SK-N-SH (cell line): ENCODE measurements around the gene OPN1MW3. TPM values are rescaled to one million over a fixed set of nuclear protein-coding genes. Genes with fewer than 3 reads are reported as not detected.

Experiments
- CTCF ChIA-PET: fragments of 300-600, 350-600 bp; formaldehyde crosslinking; extraction: SDS; loops from one replicate; lab custom pipeline; 2021; lab: Yijun Ruan, JAX
- POLR2A ChIA-PET: fragments of 350-600 bp; sonication (Branson Sonifier 250); formaldehyde crosslinking; extraction: SDS; loops from one replicate; lab custom pipeline; 2020; ENCODE audit warnings: antibody characterized with exemption, inconsistent platforms; lab: Yijun Ruan, JAX
- DNase-seq: peaks from one replicate; pipeline ENCODE4 v3.0.0; 2012
- H2AFZ ChIP-seq: fragments of 200-600 bp; sonication (generic); 2 replicates; pipeline ENCODE4 v1.8.1; 2016; ENCODE audit warnings: antibody characterized with exemption, mild to moderate bottlenecking, low read depth
- H3F3A ChIP-seq: fragments of 200-600 bp; sonication (generic); replicated peaks from 2 replicates; pipeline ENCODE3; 2016; ENCODE audit warnings: antibody characterized with exemption, mild to moderate bottlenecking; ENCODE audit not compliant: insufficient read depth
- H3K27ac ChIP-seq, 2 experiments: fragments of 200-500 bp in 1 of 2; fragments of 200-600 bp in 1 of 2; sonication (Bioruptor generic) in 1 of 2; sonication (generic), shearing (Covaris generic) in 1 of 2; 2 replicates each; pipeline versions ENCODE4 v1.5.1 to v1.6.1; 2014 to 2016; ENCODE audit warnings: low read depth in 2 of 2, inconsistent platforms in 1 of 2, low read length in 1 of 2, mild to moderate bottlenecking in 1 of 2, mixed read lengths in 1 of 2
- H3K27me3 ChIP-seq: fragments of 200-600 bp; sonication (generic), shearing (Covaris generic); 2 replicates; pipeline ENCODE4 v1.6.1; 2016; ENCODE audit warnings: mixed run types; ENCODE audit not compliant: insufficient read depth
- H3K36me3 ChIP-seq, 2 experiments: fragments of 200-500 bp in 1 of 2; fragments of 200-600 bp in 1 of 2; sonication (Bioruptor generic) in 1 of 2; sonication (generic) in 1 of 2; replicated peaks in 1 of 2; 2 replicates each; pipeline versions ENCODE3 to v1.5.1; 2014 to 2016; ENCODE audit warnings: low read length in 1 of 2, mild to moderate bottlenecking in 1 of 2; ENCODE audit not compliant: insufficient read depth in 2 of 2, control insufficient read depth in 1 of 2
- H3K4me1 ChIP-seq, 2 experiments: fragments of 200-500 bp in 1 of 2; fragments of 200-600 bp in 1 of 2; sonication (Bioruptor generic) in 1 of 2; sonication (generic), shearing (Covaris generic) in 1 of 2; 2 replicates each; pipeline versions ENCODE4 v1.5.1 to v1.6.1; 2014 to 2016; ENCODE audit warnings: low read depth in 1 of 2, low read length in 1 of 2, mixed run types in 1 of 2; ENCODE audit not compliant: insufficient read depth in 2 of 2, control insufficient read depth in 1 of 2
- H3K4me2 ChIP-seq: fragments of 200-600 bp; sonication (generic), shearing (Covaris generic); 2 replicates; pipeline ENCODE4 v1.6.1; 2017; ENCODE audit warnings: mixed run types
- H3K4me3 ChIP-seq, 2 experiments: fragments of 200-500 bp in 1 of 2; fragments of 200-600 bp in 1 of 2; sonication (Bioruptor generic) in 1 of 2; sonication (generic), shearing (Covaris generic) in 1 of 2; 2 replicates each; pipeline versions ENCODE4 v1.5.1 to v1.8.1; 2014 to 2016; ENCODE audit warnings: low read depth in 2 of 2, inconsistent platforms in 1 of 2, low read length in 1 of 2, mild to moderate bottlenecking in 1 of 2, mixed read lengths in 1 of 2, moderate library complexity in 1 of 2
- H3K79me2 ChIP-seq: fragments of 200-600 bp; sonication (generic); 2 replicates; pipeline ENCODE4 v1.8.1; 2017; ENCODE audit warnings: mild to moderate bottlenecking; ENCODE audit not compliant: insufficient read depth
- H3K9ac ChIP-seq: fragments of 200-600 bp; sonication (generic); 2 replicates; pipeline ENCODE4 v1.6.1; 2017; ENCODE audit warnings: mixed run types
- H3K9me2 ChIP-seq: fragments of 200-600 bp; sonication (generic); 2 replicates; pipeline ENCODE4 v1.6.1; 2017; ENCODE audit warnings: mixed run types
- H3K9me3 ChIP-seq: fragments of 200-600 bp; sonication (generic); 2 replicates; pipeline ENCODE4 v1.6.1; 2017; ENCODE audit warnings: mixed run types, mild to moderate bottlenecking, moderate library complexity
- H4K20me1 ChIP-seq: fragments of 200-600 bp; sonication (generic); 2 replicates; pipeline ENCODE4 v1.6.1; 2017; ENCODE audit warnings: mild to moderate bottlenecking, mixed run types; ENCODE audit not compliant: insufficient read depth
- ELF1 ChIP-seq: IDR thresholded peaks from 2 replicates; pipeline ENCODE4 v1.4.0; 2012
- EP300 ChIP-seq, 2 experiments: IDR thresholded peaks; 2 replicates each; pipeline versions ENCODE4 v1.4.0 to v1.6.1; 2012; ENCODE audit warnings: borderline replicate concordance in 1 of 2, low read depth in 1 of 2, low read length in 1 of 2
- FOSL2 ChIP-seq: IDR thresholded peaks from 2 replicates; pipeline ENCODE4 v1.4.0; 2012; ENCODE audit warnings: low read depth, mild to moderate bottlenecking, moderate library complexity, borderline replicate concordance
- FOXJ3 ChIP-seq: sonication (generic); formaldehyde crosslinking; IDR thresholded peaks from 2 replicates; pipeline ENCODE4 v1.5.1; 2020; ENCODE audit warnings: mild to moderate bottlenecking, missing genetic modification reagents
- FOXM1 ChIP-seq: IDR thresholded peaks from 2 replicates; pipeline ENCODE4 v1.4.0; 2012; ENCODE audit warnings: low read depth, mild to moderate bottlenecking
- GATA2 ChIP-seq: sonication (generic); formaldehyde crosslinking; IDR thresholded peaks from 2 replicates; pipeline ENCODE4 v1.5.0; 2020; ENCODE audit warnings: mild to moderate bottlenecking, missing genetic modification reagents
- JUND ChIP-seq: IDR thresholded peaks from 2 replicates; pipeline ENCODE4 v1.4.0; 2012
- MAX ChIP-seq: IDR thresholded peaks from 2 replicates; pipeline ENCODE4 v1.4.0; 2012; ENCODE audit warnings: low read depth
- MEF2A ChIP-seq: IDR thresholded peaks from 2 replicates; pipeline ENCODE4 v1.4.0; 2012; ENCODE audit warnings: low read depth, borderline replicate concordance
- NFIC ChIP-seq: IDR thresholded peaks from 2 replicates; pipeline ENCODE4 v1.4.0; 2012; ENCODE audit warnings: borderline replicate concordance
- NRF1 ChIP-seq: IDR thresholded peaks from 2 replicates; pipeline ENCODE4 v1.6.1; 2012; ENCODE audit warnings: low read depth, mild to moderate bottlenecking, low read length
- POLR2AphosphoS5 ChIP-seq: IDR thresholded peaks from 2 replicates; pipeline ENCODE4 v1.6.1; 2012; ENCODE audit warnings: low read depth, low read length
- RCOR1 ChIP-seq: fragments of 150-350 bp; IDR thresholded peaks from 2 replicates; pipeline ENCODE4 v1.6.1; 2017; ENCODE audit warnings: antibody characterized with exemption, low read length
- TAF1 ChIP-seq: IDR thresholded peaks from 2 replicates; pipeline ENCODE4 v1.6.1; 2012; ENCODE audit warnings: low read depth, mild to moderate bottlenecking, low read length, moderate library complexity, borderline replicate concordance
- WGBS: methylation state at CpG from one replicate; pipeline ENCODE4 v1.1.6; 2017; ENCODE audit warnings: low lambda C conversion rate; 5-methylcytosine and 5-hydroxymethylcytosine counted together
- polyA plus RNA-seq, 3 experiments: library from polyadenylated mRNA; depleted of rRNA; stranded (reverse); fragments of >200 nt; gene quantifications; 2 replicates each; pipeline ENCODE4 v1.2.3, GENCODE V29; 2012

Gene OPN1MW3
- polyA plus RNA-seq, 1 of the 3 experiments (the other 2 are of a cell fraction): not detected

GRCh38 chrX:154310616-154311536, 53.5 kb downstream of the OPN1MW3 start:
- 48% methylated on average over 16 of the region's 19 CpGs for WGBS
- Histone ChIP-seq H3K4me1 (peaks cover 0 to 5% of the 10 kb centered on the region in 2 experiments; a peak in 1 of 4 replicates), H3F3A (no peaks in the 10 kb centered on the region), H4K20me1 (no peaks in the 10 kb centered on the region), H3K9me2 (no peaks in the 10 kb centered on the region), H3K36me3 (no peaks in the 10 kb centered on the region), H2AFZ (no peak overlapping the region), H3K27ac (no peak overlapping the region), H3K4me2 (no peak overlapping the region), H3K79me2 (no peaks in the 10 kb centered on the region), H3K9ac (no peak overlapping the region), H3K27me3 (peaks cover 61% of the 10 kb centered on the region), H3K9me3 (no peaks in the 10 kb centered on the region), H3K4me3 (no peak overlapping the region)
- POLR2A ChIA-PET: no interaction called here
- TF ChIP-seq MAX: no peak
- no peak for TF ChIP-seq FOXJ3
- no peak for TF ChIP-seq TAF1
- DNase-seq: no peak
- CTCF ChIA-PET: interaction anchor here (1.3 kb wide), 1 partner anchor 9 kb away, joined by 4 read pairs; no protein-coding TSS in a partner anchor

- Histone ChIP-seq H3K79me2 (no peaks in the 10 kb centered on the region), H3K9me3 (no peaks in the 10 kb centered on the region), H2AFZ (no peak overlapping the region), H3K4me1 (peaks cover 0 to 5% of the 10 kb centered on the region in 2 experiments; a peak in 1 of 4 replicates), H3F3A (no peaks in the 10 kb centered on the region), H4K20me1 (no peaks in the 10 kb centered on the region), H3K27ac (no peak overlapping the region), H3K9ac (no peak overlapping the region), H3K4me2 (no peak overlapping the region), H3K4me3 (no peak overlapping the region), H3K36me3 (no peaks in the 10 kb centered on the region), H3K9me2 (no peaks in the 10 kb centered on the region), H3K27me3 (peaks cover 49% of the 10 kb centered on the region)
- CTCF ChIA-PET: interaction anchor here (1.8 kb wide), 1 partner anchor 176 kb away, joined by 5 read pairs; no protein-coding TSS in a partner anchor
- POLR2A ChIA-PET: no interaction called here
- TF ChIP-seq POLR2AphosphoS5 (no peak), TAF1 (no peak), FOXM1 (no peak), RCOR1 (no peak), ELF1 (no peak), FOSL2 (no peak), GATA2 (CRISPR knock-in tag) (no peak), FOXJ3 (no peak), EP300 (IDR thresholded peaks at IDR 0.05; ENCODE audit: borderline replicate concordance in 1 of 2, low read depth in 1 of 2, low read length in 1 of 2) (no peak), JUND (no peak), NRF1 (no peak), MEF2A (no peak), NFIC (no peak)
- no peak for DNase-seq
- 35% methylated on average over 7 of the region's 7 CpGs for WGBS
Measured at GRCh38 chrX:154312116-154312515, 54.7 kb downstream of the OPN1MW3 start.
